Pons (tissue), 1 donor: ENCODE measurements around the gene NUAK2.
"Not testable (repeated sequence)": the region's sequence is repeated elsewhere in the genome, so short reads cannot be mapped to it uniquely, and the experiment has no call there.

Experiments used
- DNase-seq: peaks from one replicate; pipeline ENCODE4 v3.0.0-alpha.2; 2016; ENCODE audit warnings: low spot score

NUAK2 gene

DNA sequence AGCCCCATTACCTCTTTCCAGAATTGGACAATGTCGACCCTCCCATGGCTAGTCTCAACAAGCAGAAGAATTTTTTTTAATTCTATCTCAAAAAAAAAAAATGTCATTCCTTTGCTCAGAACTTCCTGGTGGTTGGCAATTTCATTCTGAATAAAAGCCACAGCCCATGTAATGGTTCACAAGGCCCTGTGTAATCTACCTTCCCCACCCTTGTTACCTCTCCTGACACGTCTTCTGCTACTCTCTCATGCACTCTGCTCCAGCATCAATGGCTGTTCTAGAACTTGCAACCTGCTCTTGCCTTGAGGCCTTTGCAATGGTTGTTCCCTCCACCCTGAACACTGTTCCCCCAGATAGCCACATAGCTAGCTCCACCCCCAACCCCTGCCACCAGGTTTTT is 25.4 kb downstream of the NUAK2 start:
- DNase-seq, result no peak

- DNase-seq, result no peak
Measured at GRCh38 chr1:205294934-205295333, 26.6 kb downstream of the NUAK2 start.

- DNase-seq, result no peak
Measured at GRCh38 chr1:205294175-205294917, 27.2 kb downstream of the NUAK2 start.

- DNase-seq, result no peak
Measured at GRCh38 chr1:205293350-205294074, 28.0 kb downstream of the NUAK2 start.

- no peak for DNase-seq
Measured at GRCh38 chr1:205291596-205291995, 29.9 kb downstream of the NUAK2 start.

GRCh38 chr1:205287767-205288559 is 33.6 kb downstream of the NUAK2 start:
- DNase-seq, result peak; percentile 90

DNA sequence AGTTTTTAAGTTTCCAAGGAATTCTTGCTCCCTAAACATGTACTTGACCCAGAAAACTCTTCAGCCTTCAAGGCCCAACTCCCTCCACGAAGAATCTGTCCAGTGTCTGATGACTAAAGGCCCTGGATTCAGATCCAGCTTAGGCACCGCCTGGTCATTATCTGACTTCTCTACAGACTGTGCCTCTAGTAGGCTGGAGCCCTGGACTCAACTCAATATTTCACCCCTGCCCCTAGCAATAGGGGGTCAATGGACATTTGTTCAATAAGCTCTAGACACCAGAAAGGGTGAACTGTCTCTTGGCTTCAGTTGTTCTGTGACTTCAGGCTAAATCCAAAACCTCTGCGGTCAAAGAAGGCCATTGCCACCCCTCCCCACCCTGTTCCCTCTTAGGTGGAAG is 34.5 kb downstream of the NUAK2 start:
- no peak for DNase-seq

GRCh38 chr1:205286335-205286950 is 35.1 kb downstream of the NUAK2 start:
- no peak for DNase-seq

- DNase-seq, result no peak
Measured at GRCh38 chr1:205285381-205286101, 36.0 kb downstream of the NUAK2 start.

DNA sequence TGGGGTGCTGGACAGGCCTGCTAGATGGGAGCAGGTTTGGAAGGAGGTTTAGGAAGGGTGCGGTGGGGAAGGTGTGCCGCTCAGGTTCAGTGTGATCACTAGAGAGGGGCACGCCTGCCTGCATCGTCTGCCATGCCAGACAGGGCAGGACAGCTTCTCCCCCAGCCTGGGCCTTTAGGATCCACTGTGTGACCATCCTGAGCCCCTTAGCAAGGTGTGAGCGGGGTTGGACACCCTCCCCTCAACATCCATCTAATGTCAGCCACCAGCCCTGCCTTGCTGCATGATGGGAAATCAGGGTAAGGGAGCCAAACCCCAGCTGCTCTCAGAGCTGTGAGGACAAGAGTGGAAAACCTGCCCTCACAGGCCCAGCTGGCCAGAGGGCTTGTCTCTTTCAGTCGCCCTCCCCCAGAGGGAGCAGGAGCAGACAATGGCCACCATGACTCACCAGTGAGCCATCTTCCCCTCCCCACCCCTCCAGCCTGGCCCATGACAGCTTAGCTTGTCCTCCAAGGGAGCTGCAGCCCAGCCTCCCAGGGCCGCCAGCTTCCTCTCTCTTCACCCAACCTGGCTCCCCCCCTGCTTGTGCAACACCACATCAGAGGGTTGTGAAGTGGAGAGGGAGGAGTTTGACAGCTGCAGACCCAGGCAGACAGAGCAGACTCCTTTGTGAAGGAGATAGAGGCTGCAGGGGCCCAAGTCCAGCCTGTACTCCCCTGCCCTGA is 37.0 kb downstream of the NUAK2 start:
- DNase-seq, result peak; percentile 95

- DNase-seq, result no peak
Measured at GRCh38 chr1:205283270-205284147, 38.0 kb downstream of the NUAK2 start.

DNA sequence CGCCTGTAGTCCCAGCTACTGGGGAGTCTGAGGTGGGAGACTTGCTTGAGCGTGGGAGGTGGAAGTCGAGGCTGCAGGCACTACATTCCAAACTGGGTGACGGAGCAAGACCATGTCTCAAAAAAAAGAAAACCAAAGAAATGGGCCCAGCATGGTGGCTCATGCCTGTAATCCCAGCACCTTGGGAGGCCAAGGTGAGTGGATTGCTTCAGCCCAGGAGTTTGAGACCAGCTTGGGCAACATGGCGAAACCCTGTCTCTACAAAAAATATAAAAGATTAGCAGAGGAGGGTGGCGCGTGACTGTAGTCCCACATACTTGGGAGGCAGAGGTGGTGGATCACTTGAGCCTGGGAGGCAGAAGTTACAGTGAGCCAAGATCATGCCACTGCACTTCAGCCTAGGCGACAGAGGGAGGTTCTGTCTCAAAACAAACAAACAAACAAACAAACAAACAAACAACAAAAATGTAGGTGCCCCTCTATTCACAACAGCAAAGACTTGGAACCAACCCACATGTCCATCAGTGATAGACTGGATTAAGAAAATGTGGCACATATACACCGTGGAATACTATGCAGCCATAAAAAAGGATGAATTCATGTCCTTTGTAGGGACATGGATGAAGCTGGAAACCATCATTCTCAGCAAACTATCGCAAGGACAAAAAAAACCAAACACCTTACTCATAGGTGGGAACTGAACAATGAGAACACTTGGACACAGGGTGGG is 40.7 kb downstream of the NUAK2 start:
- DNase-seq, result not testable (repeated sequence)

- no peak for DNase-seq
Measured at GRCh38 chr1:205279986-205280385, 41.6 kb downstream of the NUAK2 start.

GRCh38 chr1:205276689-205277065 is 44.9 kb downstream of the NUAK2 start:
- no peak for DNase-seq

DNA sequence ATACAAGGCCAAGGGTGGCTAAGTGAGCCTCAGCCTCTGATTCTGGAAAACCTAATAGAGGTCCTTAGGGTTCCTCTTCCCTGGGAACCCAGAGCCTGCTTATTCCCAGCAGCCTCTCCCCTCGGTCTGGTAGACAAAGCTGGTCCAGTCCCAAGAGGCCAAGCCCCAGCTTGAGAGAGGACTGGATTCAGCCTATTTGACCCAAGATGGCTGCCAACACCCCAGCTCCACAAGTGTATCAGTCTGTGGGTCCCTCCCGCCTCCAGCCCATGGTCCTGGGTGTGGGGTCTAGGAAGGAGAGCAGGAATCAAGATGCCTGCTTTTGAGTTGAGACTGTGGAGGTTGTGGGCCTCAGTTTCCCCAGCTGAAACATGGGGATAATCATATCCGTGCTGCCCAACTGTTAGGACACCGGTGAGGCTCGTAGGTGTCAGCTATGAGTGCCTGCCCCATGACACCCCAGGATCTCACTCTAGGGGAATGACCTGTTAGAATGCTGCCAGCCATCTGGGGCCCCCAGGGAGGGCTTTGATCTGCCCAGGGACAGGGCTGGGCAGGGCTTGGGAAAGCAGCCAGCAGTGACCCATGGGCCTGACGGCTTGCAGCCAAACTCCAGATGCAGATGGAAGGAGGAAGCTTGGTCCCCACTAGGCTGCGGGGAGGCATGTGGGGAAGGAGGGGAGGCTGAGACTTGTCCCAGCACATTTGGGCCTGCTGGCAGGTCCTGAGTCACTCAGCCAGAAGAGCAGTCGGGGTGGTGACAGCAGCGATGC is 45.4 kb downstream of the NUAK2 start:
- peak; percentile 52 for DNase-seq

DNA sequence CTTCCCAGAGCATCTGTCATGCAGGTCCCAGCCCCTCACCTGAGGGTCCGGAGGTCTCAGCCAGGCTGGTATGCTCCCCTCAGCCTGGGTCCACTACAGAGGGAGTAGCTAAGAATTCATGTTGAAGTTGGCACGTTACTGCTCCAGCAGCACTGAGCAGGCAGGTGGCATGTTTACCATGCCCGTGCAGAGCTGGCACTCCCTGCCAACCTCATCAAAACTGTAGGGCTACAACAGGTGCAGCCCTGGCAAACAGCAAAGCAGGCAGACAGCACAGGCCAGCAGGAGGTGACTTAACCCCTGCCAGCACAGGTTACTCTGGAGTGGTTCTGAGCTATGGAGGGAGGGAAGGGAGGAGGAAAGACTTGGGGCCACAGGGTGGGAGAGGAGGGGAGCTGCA is 46.4 kb downstream of the NUAK2 start:
- no peak for DNase-seq

GRCh38 chr1:205274041-205274691 is 47.4 kb downstream of the NUAK2 start:
- DNase-seq, result no peak

DNA sequence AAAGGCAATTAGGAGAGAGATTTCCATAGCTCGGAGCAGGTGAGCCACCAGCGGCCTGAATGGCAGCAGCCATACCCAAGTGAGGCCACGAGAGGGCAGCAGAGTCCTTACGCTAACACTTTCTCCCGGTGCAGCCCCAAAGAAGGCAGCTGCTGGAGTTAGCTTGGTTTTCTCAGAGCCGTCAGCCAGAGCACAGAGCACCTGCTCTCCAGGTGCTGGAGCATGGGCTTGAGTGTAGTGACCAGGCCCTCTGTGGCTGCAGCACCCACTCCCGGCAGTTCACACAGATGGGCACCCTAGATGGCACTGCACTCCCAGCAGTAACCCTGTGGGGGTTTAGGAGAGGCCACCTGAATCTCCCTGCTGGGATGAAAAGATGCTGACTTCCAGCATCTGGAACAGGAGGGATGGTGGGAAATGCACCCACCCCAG is 48.0 kb downstream of the NUAK2 start:
- DNase-seq, result peak; percentile 86
